HCT116 (cell line): ENCODE results near the gene SMG6. TPM values are rescaled to one million over a fixed set of nuclear protein-coding genes. Genes with fewer than 3 reads are reported as not detected.

ENCODE experiments used
- ATAC-seq: fragments of 200-7000 bp; cut with Tn5 transposase; 2 replicates; pipeline ENCODE4 v1.9.1; 2020; ENCODE audit warnings: mild to moderate bottlenecking, moderate library complexity
- BruUV-seq: library from RNA; stranded (reverse); fragments of 400-500 nt; replicated peaks from 2 replicates; lab custom pipeline; 2021; lab: Mats Ljungman, UMichigan
- CTCF ChIA-PET: fragments of 300-600 bp; sonication (Branson Sonifier 250); formaldehyde crosslinking; loops from one replicate; lab custom pipeline; 2021; ENCODE audit warnings: antibody characterized with exemption; lab: Charles Lee
- POLR2A ChIA-PET: fragments of 300-600, 350-600 bp; sonication (Branson Sonifier 250); formaldehyde crosslinking; loops from one replicate; lab custom pipeline; 2021; ENCODE audit warnings: antibody characterized with exemption; lab: Charles Lee
- RAD21 ChIA-PET, 2 experiments: fragments of 300-600 bp; sonication (Branson Sonifier 250); formaldehyde crosslinking; loops; one replicate each; lab custom pipeline; 2023; ENCODE audit warnings: low total read pairs in 2 of 2; ENCODE audit not compliant: uncharacterized antibody in 2 of 2, unreplicated experiment in 2 of 2, low non-redundant PET in 1 of 2; lab: Charles Lee
- DNase-seq: peaks from one replicate; pipeline ENCODE4 v3.0.0-alpha.2; 2010; ENCODE audit warnings: low read depth, low spot score
- H2AFZ ChIP-seq: fragments of 200-600 bp; shearing (Covaris generic), sonication (generic); 2 replicates; pipeline ENCODE4 v1.6.1; 2017; ENCODE audit warnings: low read depth, mixed run types, mixed read lengths, antibody characterized with exemption, low read length; ENCODE audit not compliant: poor library complexity, severe bottlenecking
- H3K27ac ChIP-seq: 2 replicates; pipeline ENCODE4 v1.5.1; 2012; ENCODE audit warnings: low read depth, low read length
- H3K27me3 ChIP-seq: fragments of 200-600 bp; sonication (generic); 2 replicates; pipeline ENCODE4 v1.6.1; 2016; ENCODE audit warnings: mixed run types, low read length, mixed read lengths; ENCODE audit not compliant: insufficient read depth
- H3K36me3 ChIP-seq, 2 experiments: fragments of 200-500 bp in 1 of 2; fragments of 200-600 bp in 1 of 2; sonication (Bioruptor generic) in 1 of 2; sonication (generic) in 1 of 2; 2 replicates each; pipeline versions ENCODE4 v1.5.1 to v1.6.1; 2014 to 2016; ENCODE audit warnings: low read length in 2 of 2, inconsistent platforms in 1 of 2, mixed read lengths in 1 of 2, mixed run types in 1 of 2; ENCODE audit not compliant: insufficient read depth in 2 of 2, control insufficient read depth in 1 of 2
- H3K4me1 ChIP-seq, 2 experiments: fragments of 200-600 bp in 1 of 2; sonication (generic) in 1 of 2; 2 replicates each; pipeline versions ENCODE4 v1.5.1 to v1.6.1; 2012 to 2017; ENCODE audit warnings: low read length in 2 of 2, inconsistent platforms in 1 of 2, mild to moderate bottlenecking in 1 of 2, mixed read lengths in 1 of 2, mixed run types in 1 of 2, moderate library complexity in 1 of 2; ENCODE audit not compliant: insufficient read depth in 2 of 2, control insufficient read depth in 1 of 2
- H3K4me2 ChIP-seq: fragments of 200-600 bp; sonication (generic); 2 replicates; pipeline ENCODE4 v1.6.1; 2017; ENCODE audit warnings: mixed run types, low read length, mixed read lengths
- H3K4me3 ChIP-seq, 2 experiments: fragments of 200-600 bp in 1 of 2; sonication (generic) in 1 of 2; replicated peaks in 1 of 2; 2 replicates each; pipeline ENCODE4 v1.5.1; 2011 to 2016; ENCODE audit warnings: low read length in 2 of 2, control low read depth in 1 of 2, low read depth in 1 of 2, mild to moderate bottlenecking in 1 of 2, mixed read lengths in 1 of 2, mixed run types in 1 of 2
- H3K79me2 ChIP-seq: fragments of 200-600 bp; sonication (generic); 2 replicates; pipeline ENCODE4 v1.6.1; 2017; ENCODE audit warnings: mild to moderate bottlenecking, mixed run types, low read length, moderate library complexity, mixed read lengths; ENCODE audit not compliant: insufficient read depth
- H3K9ac ChIP-seq: fragments of 200-600 bp; sonication (generic); 2 replicates; pipeline ENCODE4 v1.6.1; 2016; ENCODE audit warnings: low read length, mixed read lengths
- H3K9me2 ChIP-seq: fragments of 200-600 bp; sonication (generic), shearing (Covaris generic); 2 replicates; pipeline ENCODE4 v1.6.1; 2017; ENCODE audit warnings: mixed run types, mild to moderate bottlenecking, moderate library complexity; ENCODE audit not compliant: insufficient read depth
- H3K9me3 ChIP-seq, 2 experiments: fragments of 200-500 bp in 1 of 2; fragments of 200-600 bp in 1 of 2; sonication (Bioruptor generic) in 1 of 2; sonication (generic) in 1 of 2; 2 replicates each; pipeline ENCODE4 v1.6.1; 2014 to 2017; ENCODE audit warnings: low read length in 2 of 2, mixed read lengths in 2 of 2, inconsistent platforms in 1 of 2, low read depth in 1 of 2, mild to moderate bottlenecking in 1 of 2, mixed run types in 1 of 2, moderate library complexity in 1 of 2; ENCODE audit not compliant: control insufficient read depth in 1 of 2, insufficient read depth in 1 of 2
- H4K20me1 ChIP-seq: fragments of 200-600 bp; sonication (generic), shearing (Covaris generic); 2 replicates; pipeline ENCODE4 v1.6.1; 2017; ENCODE audit warnings: mixed run types, mild to moderate bottlenecking, moderate library complexity; ENCODE audit not compliant: insufficient read depth
- ATF3 ChIP-seq: IDR thresholded peaks from 2 replicates; pipeline ENCODE4 v1.6.1; 2012
- CBX3 ChIP-seq: IDR thresholded peaks from 2 replicates; pipeline ENCODE4 v1.6.1; 2012; ENCODE audit warnings: low read depth
- CTCF ChIP-seq, 3 experiments: fragments of 200-600 bp in 1 of 3; sonication (generic) in 1 of 3; IDR thresholded peaks in 2 of 3; conservative IDR thresholded peaks in 1 of 3; 2 replicates each; pipeline ENCODE4 v1.5.1; 2012 to 2017; ENCODE audit warnings: low read depth in 2 of 3, low read length in 2 of 3, antibody characterized with exemption in 1 of 3, borderline replicate concordance in 1 of 3, control low read depth in 1 of 3, mild to moderate bottlenecking in 1 of 3, mixed read lengths in 1 of 3, mixed run types in 1 of 3, moderate library complexity in 1 of 3; ENCODE audit not compliant: insufficient read depth in 1 of 3
- EGR1 ChIP-seq: IDR thresholded peaks from 2 replicates; pipeline ENCODE4 v1.6.1; 2012; ENCODE audit warnings: low read depth
- ELF1 ChIP-seq: IDR thresholded peaks from 2 replicates; pipeline ENCODE4 v1.6.1; 2012; ENCODE audit warnings: low read depth, borderline replicate concordance
- EZH2 ChIP-seq: fragments of 200-600 bp; sonication (generic); IDR thresholded peaks from 2 replicates; pipeline ENCODE4 v1.6.1; 2017; ENCODE audit warnings: antibody characterized with exemption, mixed run types
- EZH2phosphoT487 ChIP-seq: fragments of 200-600 bp; IDR thresholded peaks from 2 replicates; pipeline ENCODE4 v1.6.1; 2018; ENCODE audit warnings: antibody characterized with exemption, borderline replicate concordance
- JUND ChIP-seq: IDR thresholded peaks from 2 replicates; pipeline ENCODE4 v1.6.1; 2012
- MAX ChIP-seq: IDR thresholded peaks from 2 replicates; pipeline ENCODE4 v1.6.1; 2012
- POLR2A ChIP-seq: IDR thresholded peaks from 2 replicates; pipeline ENCODE4 v1.7.0; 2011; ENCODE audit warnings: borderline replicate concordance; ENCODE audit not compliant: insufficient read depth, insufficient read length; ENCODE audit errors: extremely low read depth
- POLR2AphosphoS5 ChIP-seq: IDR thresholded peaks from 2 replicates; pipeline ENCODE4 v1.6.1; 2011; ENCODE audit warnings: mild to moderate bottlenecking, low read depth, low read length, moderate library complexity
- RAD21 ChIP-seq: IDR thresholded peaks from 2 replicates; pipeline ENCODE4 v1.6.1; 2012; ENCODE audit warnings: low read depth, mild to moderate bottlenecking
- REST ChIP-seq: IDR thresholded peaks from 2 replicates; pipeline ENCODE4 v1.6.1; 2012; ENCODE audit warnings: low read depth
- SP1 ChIP-seq: IDR thresholded peaks from 2 replicates; pipeline ENCODE4 v1.6.1; 2012; ENCODE audit warnings: low read depth
- SRF ChIP-seq: IDR thresholded peaks from 2 replicates; pipeline ENCODE4 v1.6.1; 2012; ENCODE audit warnings: low read depth
- TCF7L2 ChIP-seq: IDR thresholded peaks from 2 replicates; pipeline ENCODE4 v1.7.0; 2011; ENCODE audit warnings: borderline replicate concordance, inconsistent platforms; ENCODE audit not compliant: insufficient read depth, insufficient read length; ENCODE audit errors: extremely low read depth
- YY1 ChIP-seq: IDR thresholded peaks from 2 replicates; pipeline ENCODE4 v1.6.1; 2011; ENCODE audit warnings: low read length, low read depth, moderate library complexity, mild to moderate bottlenecking; ENCODE audit not compliant: insufficient replicate concordance; ENCODE audit errors: extremely low read depth
- ZFX ChIP-seq: fragments of 450-650 bp; IDR thresholded peaks from 2 replicates; pipeline ENCODE4 v1.6.1; 2017
- ZNF274 ChIP-seq: fragments of 200-500 bp; sonication (Bioruptor generic); IDR thresholded peaks from 2 replicates; pipeline ENCODE4 v1.6.1; 2014; ENCODE audit warnings: mild to moderate bottlenecking, low read depth, low read length, inconsistent platforms
- intact Hi-C: fragments of 100-400 bp; cut with micrococcal nuclease; formaldehyde crosslinking; loops from 2 replicates; pipeline ENCODE4 v1.10.0; 2022
- total RNA-seq: library from RNA; stranded (reverse); gene quantifications from one replicate; pipeline ENCODE4 v1.2.1, GENCODE V29; 2021; ENCODE audit not compliant: unreplicated experiment

SMG6 gene
- total RNA-seq, 1 experiment from 2014 or later: 23.1 TPM

GRCh38 chr17:2230877-2231276 is 72.7 kb downstream of the SMG6 start:
- Histone ChIP-seq H2AFZ (no peak overlapping the region), H3K27ac (no peak overlapping the region), H3K9ac (no peak overlapping the region), H3K27me3 (no peaks in the 10 kb centered on the region), H3K36me3 (0 out of 4 replicates have a peak, but pooled peaks cover 0 to 2% of the 10 kb centered on the region in 2 experiments)
- no TSS peak for BruUV-seq
- CTCF ChIA-PET: interaction anchor here (0.7 to 1.8 kb wide), 4 partner anchors 18 to 176 kb away, joined by 3 to 12 read pairs (median 3); partner anchors contain the start of gene HIC1
- DNase-seq (no peak), ATAC-seq (no peak)
- RAD21 ChIA-PET: no interaction called here
- TF ChIP-seq YY1 (no peak), ZNF274 (no peak), JUND (no peak), SP1 (no peak), REST (no peak), EZH2 (no peak), ZFX (no peak), CBX3 (no peak), MAX (no peak), ELF1 (no peak), TCF7L2 (no peak), RAD21 (no peak), EGR1 (no peak), EZH2phosphoT487 (no peak), SRF (no peak), CTCF (IDR thresholded peaks at IDR 0.05 in 2 of 3, conservative IDR thresholded peaks at IDR 0.05 in 1 of 3; ENCODE audit: borderline replicate concordance in 1 of 3, insufficient read depth in 1 of 3, low read depth in 2 of 3, low read length in 2 of 3) (no peak), POLR2A (no peak), ATF3 (no peak), POLR2AphosphoS5 (no peak)
- TF ChIP-seq, all 23 proteins: peak for 0
- POLR2A ChIA-PET: no interaction called here
- H3K4me3 ChIP-seq: no peak overlapping the region
- H3K9me3 ChIP-seq: no peaks in the 10 kb centered on the region
- no peaks in the 10 kb centered on the region for H3K4me1 ChIP-seq
- H3K79me2 ChIP-seq: no peaks in the 10 kb centered on the region
- no peak overlapping the region for H3K4me2 ChIP-seq
- intact Hi-C loops: no loop called here
- H4K20me1 ChIP-seq: no peaks in the 10 kb centered on the region
- no peaks in the 10 kb centered on the region for H3K9me2 ChIP-seq
